VCaP (cell line): ENCODE data around the gene FXYD7.
A peak's percentile ranks its signal among the peaks of the same experiment; 100 is the strongest.

Experiments
- H3K27ac ChIP-seq: fragments of 450-650 bp; 2 replicates; pipeline ENCODE4 v1.5.1; 2017
- TF ChIP-seq, protein P1 (sequence below): fragments of 450-650 bp; conservative IDR thresholded peaks from 2 replicates; pipeline ENCODE4 v1.5.1; 2017; ENCODE audit warnings: mild to moderate bottlenecking, moderate library complexity

The FXYD7 gene

DNA sequence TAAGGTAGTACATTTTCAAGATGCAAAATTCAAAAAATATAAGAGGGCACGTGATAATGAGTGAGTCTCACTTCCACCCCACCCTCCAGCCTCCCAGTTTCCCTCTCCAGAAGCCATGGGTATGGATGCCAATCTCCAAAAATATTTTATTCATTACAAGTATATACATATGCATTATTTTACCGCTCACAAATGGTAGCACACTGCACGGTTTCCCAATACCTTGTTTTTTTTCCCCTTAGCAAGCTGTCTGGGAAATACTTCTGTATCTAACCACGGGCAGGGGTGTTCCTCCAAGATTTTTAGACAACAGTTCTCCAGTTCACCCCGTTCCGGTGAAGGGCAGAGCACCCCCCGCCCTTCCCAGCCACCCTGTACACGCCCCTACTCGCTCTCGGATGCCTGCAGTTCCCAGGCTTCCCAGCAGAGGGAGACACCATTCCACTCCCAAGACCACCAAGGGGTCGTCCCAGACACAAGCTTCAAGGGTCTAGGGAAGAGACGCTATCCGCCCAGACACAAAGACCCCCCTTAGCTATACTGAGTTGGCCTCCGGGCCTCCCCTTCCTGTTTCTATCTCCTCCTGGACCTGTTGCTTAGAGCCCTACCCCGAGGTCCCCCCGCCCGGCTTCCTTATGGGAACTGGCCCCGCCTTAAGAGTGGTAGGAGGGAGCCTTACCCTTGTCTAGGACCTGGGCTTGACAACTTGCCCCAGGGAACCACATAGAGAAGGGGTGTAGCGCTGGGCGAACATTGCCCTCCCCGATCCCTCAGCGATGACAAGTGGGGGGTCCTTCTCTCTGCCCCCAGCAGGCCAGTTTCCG, 28.5 kb upstream of the FXYD7 start:
- H3K27ac ChIP-seq, result peak overlapping the region; percentile 76; the same call in 1 of the 2 replicates
- TF ChIP-seq, protein P1, sequence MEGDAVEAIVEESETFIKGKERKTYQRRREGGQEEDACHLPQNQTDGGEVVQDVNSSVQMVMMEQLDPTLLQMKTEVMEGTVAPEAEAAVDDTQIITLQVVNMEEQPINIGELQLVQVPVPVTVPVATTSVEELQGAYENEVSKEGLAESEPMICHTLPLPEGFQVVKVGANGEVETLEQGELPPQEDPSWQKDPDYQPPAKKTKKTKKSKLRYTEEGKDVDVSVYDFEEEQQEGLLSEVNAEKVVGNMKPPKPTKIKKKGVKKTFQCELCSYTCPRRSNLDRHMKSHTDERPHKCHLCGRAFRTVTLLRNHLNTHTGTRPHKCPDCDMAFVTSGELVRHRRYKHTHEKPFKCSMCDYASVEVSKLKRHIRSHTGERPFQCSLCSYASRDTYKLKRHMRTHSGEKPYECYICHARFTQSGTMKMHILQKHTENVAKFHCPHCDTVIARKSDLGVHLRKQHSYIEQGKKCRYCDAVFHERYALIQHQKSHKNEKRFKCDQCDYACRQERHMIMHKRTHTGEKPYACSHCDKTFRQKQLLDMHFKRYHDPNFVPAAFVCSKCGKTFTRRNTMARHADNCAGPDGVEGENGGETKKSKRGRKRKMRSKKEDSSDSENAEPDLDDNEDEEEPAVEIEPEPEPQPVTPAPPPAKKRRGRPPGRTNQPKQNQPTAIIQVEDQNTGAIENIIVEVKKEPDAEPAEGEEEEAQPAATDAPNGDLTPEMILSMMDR, result peak; percentile 98

DNA sequence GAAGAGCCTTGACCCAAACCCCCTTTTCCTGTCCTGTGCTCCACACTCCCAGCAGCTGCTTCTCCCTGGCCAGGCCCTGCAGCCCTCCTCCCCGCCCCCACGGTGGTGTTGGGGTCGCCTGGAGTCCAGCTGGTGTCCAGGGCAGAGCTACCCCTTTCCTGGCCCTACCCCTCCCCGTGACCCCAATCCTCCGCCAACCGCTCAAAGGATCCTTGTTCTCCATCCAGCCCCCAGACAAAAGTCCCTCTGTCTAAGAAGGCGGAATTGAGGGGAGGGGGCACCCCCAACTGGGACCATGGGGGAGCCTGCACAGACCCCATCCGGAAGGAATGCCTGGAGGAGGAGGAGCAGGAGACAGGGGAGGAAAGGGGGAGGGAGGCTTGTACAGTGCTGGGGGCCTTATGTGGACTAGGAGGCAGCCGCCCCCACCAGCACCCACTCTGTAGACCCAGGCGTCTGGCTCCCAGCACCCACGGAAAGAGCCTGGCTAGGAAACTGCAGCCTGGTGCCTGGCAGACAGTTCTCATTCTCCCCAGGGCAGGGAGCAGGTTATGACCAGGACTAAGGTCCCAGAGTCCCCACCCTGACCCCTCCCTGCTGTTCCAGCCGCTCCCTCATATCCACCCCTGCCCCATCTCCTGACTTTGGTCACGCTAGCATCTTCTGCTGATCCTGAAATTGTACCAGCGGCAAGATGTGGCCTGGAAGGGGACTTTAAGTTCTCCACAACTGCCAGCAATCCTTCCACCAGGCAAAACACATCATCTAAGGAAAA, 27.7 kb upstream of the FXYD7 start, which contains the start of gene FXYD3:
FXYD3 (plus strand) TSS at position 647 of the 775 bp plus-strand sequence. CDS start 3,554 bp downstream, outside the sequence.
- TF ChIP-seq, protein P1, result no peak
- peak within 1 kb of the TSS; percentile 76 for H3K27ac ChIP-seq

DNA sequence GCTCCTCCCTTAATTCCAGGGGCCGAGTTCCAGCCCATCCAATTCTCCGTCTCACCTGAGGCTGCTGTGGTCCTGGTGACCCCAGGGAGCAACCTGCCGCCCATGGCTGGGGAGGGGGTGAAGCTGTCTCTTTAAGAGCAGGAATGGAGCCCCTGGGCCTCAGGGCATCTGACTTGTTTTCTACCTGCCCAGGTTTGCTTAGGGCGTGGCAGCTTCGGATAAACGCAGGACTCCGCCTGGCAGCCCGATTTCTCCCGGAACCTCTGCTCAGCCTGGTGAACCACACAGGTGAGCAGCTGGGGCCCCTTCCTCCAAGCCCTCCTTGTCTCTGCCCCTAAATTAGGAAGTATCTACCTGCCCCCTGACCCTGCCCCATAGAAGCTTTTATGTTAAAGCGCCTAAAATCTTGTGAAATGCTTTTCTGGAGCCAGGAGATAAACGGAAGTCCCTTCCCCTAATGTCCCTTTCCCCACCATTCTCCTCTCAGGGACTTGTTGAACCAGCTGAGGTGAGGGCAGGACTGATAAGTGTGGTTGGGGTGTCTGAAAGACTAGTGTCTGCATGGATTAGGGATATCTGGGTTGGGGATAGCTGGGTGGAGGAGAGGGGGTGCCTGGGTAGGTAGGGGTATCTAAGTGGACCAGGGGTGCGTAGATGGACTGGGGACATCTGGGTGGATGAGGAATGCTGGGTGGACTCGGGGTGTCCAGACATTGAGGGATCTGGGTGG, 26.8 kb upstream of the FXYD7 start:
- peak overlapping the region; percentile 76 for H3K27ac ChIP-seq
- TF ChIP-seq, protein P1, result no peak

DNA sequence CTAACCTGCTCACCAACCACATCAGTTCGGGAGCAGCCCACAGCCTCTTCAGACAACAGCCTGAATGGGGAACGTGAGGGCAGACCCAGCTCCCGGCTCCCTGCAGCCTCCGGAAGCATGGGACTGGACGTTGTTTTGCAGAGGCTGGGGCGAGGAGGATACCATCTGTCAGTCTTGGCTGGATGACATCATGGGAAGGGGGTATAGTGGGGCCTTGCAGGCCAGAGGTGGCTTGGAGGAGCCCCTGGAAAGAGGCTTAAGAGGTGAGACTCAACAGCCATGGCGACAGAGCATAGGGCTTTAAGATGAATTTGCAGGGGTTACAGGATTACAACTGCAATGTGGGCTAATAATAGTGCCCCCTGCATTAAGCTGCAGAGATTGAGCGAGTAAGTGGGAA, 25.9 kb upstream of the FXYD7 start:
- H3K27ac ChIP-seq, result peak overlapping the region; percentile 76
- TF ChIP-seq, protein P1, result no peak

DNA sequence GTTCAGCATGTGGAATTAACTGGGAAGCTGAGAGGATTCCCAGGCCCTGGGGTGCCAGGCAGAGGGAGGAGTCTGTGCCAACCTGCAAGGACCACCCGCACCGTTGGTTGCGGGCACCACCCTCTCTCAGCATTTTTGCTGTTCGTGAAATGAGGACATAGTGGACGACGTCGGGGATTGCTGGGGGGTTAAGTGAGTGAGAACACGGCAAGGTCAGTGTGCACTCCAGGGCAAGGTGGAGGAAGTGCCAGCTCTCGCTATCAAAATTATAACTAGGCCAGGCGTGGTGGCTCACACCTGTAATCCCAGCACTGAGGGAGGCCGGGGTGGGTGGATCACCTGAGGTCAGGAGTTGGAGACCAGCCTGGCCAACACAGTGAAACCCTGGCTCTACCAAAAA, 25.3 kb upstream of the FXYD7 start:
- peak overlapping the region; percentile 32 for H3K27ac ChIP-seq
- TF ChIP-seq, protein P1, result no peak

DNA sequence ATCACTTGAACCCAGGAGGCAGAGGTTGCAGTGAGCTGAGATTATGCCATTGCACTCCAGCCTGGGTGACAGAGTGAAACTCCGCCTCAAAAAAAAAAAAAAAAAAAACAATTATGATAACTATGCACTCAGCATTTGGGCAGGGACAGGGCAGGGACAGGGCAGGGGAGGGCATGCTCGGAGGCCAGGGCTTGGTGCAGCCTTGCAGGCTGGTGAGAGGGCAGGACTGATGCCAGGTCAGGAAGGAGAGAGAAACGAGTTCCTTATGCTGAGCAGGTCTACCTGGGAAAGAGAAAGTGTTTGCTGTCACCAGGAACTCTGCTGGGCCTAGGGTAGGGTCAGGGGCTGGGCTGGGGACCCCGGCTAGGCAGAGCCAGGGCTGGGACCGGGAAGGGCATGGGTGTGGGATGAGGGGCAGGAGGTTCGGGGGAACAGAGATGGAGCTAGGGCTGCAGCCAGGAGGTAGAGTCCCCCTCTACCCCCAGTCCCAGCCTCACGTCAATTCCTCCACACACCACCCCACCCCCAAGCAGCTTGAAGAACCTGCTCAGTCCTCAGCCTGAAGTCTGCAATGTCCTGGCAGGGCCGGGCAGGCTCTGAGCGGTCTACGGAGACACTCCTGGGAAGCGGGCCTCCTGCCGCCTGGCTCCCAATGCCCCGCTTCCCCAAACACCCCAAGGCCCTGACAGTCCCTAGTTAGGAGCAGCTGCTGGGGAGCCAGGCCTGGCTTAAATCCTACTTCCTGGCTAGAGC, 24.6 kb upstream of the FXYD7 start:
- TF ChIP-seq, protein P1, result no peak
- peak overlapping the region; percentile 32 for H3K27ac ChIP-seq
